Measurements from ENCODE around the gene SLC17A4. TPM values are rescaled to one million over a fixed set of nuclear protein-coding genes. Genes with fewer than 3 reads are reported as not detected.

The SLC17A4 gene
- total and polyA plus RNA-seq, 3 donors from 2014 or later = 0.24 to 0.45 (median 0.37) TPM

DNA sequence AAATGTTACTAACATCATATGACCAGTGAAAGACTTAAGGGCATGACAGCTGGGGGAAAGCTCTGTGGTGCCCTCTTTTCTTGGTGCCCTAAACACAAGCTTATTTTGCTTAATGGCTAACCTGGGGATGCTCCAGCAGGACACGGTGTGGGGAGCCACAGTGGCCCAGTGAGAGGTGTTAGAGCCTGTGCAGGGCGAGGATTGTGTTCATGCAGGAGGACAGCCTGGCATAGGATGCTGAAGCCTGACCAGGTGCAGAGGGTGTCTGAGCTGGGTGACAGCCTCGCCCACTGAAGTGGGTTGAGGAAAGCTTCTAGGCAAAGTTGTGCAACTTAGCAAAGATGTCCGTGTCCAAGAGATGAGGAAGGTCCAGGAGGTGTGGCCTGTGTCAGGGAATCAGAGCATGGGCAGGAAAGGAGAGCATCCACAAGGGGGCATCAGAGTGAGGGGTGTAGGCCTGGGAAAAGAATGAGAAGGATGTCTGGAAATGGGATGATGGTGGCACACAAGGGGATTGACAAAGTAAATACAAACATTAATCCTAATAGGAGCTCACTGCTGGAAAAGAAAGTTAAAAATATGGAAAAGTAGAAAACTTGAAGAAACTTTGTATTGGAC lies 33.9 kb downstream of the SLC17A4 start:
- no peaks in the 10 kb centered on the region for H3K36me3 ChIP-seq (ENCODE audit: low read depth, missing control alignments)
- H3K4me1 ChIP-seq = no peaks in the 10 kb centered on the region
- H3K4me3 ChIP-seq = no peak overlapping the region
- H3K9me3 ChIP-seq = no peaks in the 10 kb centered on the region
- DNase-seq = peak; percentile 45
- H3K27ac ChIP-seq = no peak overlapping the region
- no peaks in the 10 kb centered on the region for H3K27me3 ChIP-seq
- TF ChIP-seq, protein P1, sequence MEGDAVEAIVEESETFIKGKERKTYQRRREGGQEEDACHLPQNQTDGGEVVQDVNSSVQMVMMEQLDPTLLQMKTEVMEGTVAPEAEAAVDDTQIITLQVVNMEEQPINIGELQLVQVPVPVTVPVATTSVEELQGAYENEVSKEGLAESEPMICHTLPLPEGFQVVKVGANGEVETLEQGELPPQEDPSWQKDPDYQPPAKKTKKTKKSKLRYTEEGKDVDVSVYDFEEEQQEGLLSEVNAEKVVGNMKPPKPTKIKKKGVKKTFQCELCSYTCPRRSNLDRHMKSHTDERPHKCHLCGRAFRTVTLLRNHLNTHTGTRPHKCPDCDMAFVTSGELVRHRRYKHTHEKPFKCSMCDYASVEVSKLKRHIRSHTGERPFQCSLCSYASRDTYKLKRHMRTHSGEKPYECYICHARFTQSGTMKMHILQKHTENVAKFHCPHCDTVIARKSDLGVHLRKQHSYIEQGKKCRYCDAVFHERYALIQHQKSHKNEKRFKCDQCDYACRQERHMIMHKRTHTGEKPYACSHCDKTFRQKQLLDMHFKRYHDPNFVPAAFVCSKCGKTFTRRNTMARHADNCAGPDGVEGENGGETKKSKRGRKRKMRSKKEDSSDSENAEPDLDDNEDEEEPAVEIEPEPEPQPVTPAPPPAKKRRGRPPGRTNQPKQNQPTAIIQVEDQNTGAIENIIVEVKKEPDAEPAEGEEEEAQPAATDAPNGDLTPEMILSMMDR (IDR thresholded peaks at IDR 0.05) = peak in 2 of 3 experiments; percentile 13 to 23
- TF ChIP-seq POLR2A (IDR thresholded peaks at IDR 0.05) = no peak
- 64 to 82% methylated on average over 4 of the region's 4 CpGs for WGBS, 2 donors
- intact Hi-C loops (cut with DNase I; ENCODE audit: low total_unique reads) = no loop called here

DNA sequence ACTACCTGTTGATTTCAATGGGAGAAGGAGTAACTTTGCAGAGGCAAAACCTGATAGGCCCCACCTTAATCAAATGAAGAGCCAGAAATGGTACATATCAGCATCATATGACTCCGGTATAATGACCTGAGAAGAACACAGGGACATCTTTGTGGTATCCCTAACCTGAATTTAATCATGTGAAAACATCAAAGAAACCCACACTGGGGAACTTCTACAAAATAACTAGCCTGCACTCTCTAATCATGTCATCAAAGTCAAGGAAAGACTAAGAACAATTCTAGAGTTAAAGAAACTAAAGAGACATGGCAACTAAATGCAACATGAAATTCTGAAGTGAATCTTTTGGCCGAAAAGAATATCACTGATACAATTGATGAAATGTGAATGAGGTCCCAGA lies 34.9 kb downstream of the SLC17A4 start:
- Histone ChIP-seq H3K4me1 (no peaks in the 10 kb centered on the region), H3K36me3 (ENCODE audit: low read depth, missing control alignments) (no peaks in the 10 kb centered on the region), H3K4me3 (no peak overlapping the region), H3K27me3 (no peaks in the 10 kb centered on the region), H3K9me3 (no peaks in the 10 kb centered on the region), H3K27ac (no peak overlapping the region)
- WGBS, 2 donors = 76 to 95% methylated on average over 2 of the region's 2 CpGs
- TF ChIP-seq, protein P1 (IDR thresholded peaks at IDR 0.05) = no peak
- TF ChIP-seq POLR2A (IDR thresholded peaks at IDR 0.05) = no peak
- intact Hi-C loops (cut with DNase I; ENCODE audit: low total_unique reads) = no loop called here
- DNase-seq = no peak

DNA sequence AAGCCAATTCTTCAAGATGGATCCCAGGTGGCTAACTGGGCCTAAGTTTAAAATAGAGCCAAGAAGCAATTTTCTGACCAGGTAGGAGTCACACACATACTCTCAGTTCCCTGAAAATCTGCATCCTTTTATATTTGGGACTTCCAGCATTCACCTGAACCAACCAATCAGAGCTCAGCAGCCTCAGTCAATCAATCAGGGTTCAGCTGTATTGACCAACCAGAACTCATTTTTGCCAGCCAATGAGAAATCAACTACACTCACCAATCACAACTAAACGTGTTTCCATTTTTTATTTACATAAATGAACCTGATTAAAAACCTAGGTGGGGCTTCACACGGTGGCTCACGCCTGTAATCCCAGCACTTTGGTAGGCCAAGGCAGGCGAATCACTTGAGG lies 37.5 kb downstream of the SLC17A4 start:
- 59 to 66% methylated on average over 4 of the region's 4 CpGs for WGBS, 2 donors

DNA sequence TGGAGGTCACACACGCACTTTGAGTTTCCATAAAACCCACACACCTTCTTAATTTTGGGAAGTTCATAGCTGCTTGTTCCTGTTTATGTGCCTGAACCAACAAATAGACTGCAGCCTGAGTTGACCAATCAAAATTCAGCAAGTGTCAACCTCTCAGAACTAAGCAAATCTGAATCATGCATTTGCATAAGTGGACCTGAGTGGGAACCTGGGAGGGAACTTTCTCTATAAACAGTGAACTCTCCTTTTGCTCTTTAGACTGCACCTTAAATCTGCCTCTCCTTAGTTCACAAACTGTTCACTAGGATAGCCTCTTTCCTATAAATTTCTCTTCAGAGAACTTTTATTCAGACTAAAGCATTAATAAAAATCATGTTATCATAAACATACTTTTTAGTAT lies 39.4 kb downstream of the SLC17A4 start:
- Histone ChIP-seq H3K9me3 (no peaks in the 10 kb centered on the region), H3K27ac (no peak overlapping the region), H3K36me3 (ENCODE audit: low read depth, missing control alignments) (no peaks in the 10 kb centered on the region), H3K27me3 (no peaks in the 10 kb centered on the region), H3K4me1 (no peaks in the 10 kb centered on the region), H3K4me3 (no peak overlapping the region)
- DNase-seq = no peak
- TF ChIP-seq, protein P1 (IDR thresholded peaks at IDR 0.05) = no peak
- no peak for TF ChIP-seq POLR2A (IDR thresholded peaks at IDR 0.05)
- WGBS, 2 donors = 81 to 96% methylated on average over 1 of the region's 1 CpG
- intact Hi-C loops (cut with DNase I; ENCODE audit: low total_unique reads) = no loop called here

More for the DNA sequence above, 37.5 kb downstream of the SLC17A4 start:
- intact Hi-C loops (cut with DNase I; ENCODE audit: low total_unique reads) = no loop called here
- Histone ChIP-seq H3K36me3 (ENCODE audit: low read depth, missing control alignments) (no peaks in the 10 kb centered on the region), H3K4me3 (no peak overlapping the region), H3K27ac (no peak overlapping the region), H3K9me3 (no peaks in the 10 kb centered on the region), H3K4me1 (no peaks in the 10 kb centered on the region), H3K27me3 (no peaks in the 10 kb centered on the region)
- DNase-seq = peak; percentile 34
- TF ChIP-seq POLR2A (IDR thresholded peaks at IDR 0.05) = no peak
- TF ChIP-seq, protein P1 (IDR thresholded peaks at IDR 0.05) = no peak

DNA sequence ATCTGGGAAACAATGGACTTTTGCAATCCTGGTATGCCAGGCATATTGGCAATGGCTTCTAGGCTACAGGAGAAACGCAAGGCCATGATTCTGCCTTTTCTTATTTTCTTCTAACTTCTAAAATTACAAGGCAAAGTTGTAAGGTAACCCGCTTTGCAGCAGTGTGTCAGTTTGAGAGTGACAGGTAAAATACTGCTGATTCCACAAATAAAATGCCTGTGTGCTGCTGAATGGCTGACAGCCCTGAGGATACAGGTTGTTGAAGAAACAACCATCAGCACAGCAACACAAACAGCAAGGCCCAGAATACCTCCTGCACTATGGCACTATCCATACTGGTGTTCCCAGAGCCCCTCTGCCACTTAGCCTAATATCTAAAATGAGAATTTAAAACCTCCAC lies 40.2 kb downstream of the SLC17A4 start:
- Histone ChIP-seq H3K4me3 (no peak overlapping the region), H3K27ac (no peak overlapping the region), H3K36me3 (ENCODE audit: low read depth, missing control alignments) (no peaks in the 10 kb centered on the region), H3K27me3 (no peaks in the 10 kb centered on the region), H3K9me3 (no peaks in the 10 kb centered on the region), H3K4me1 (no peaks in the 10 kb centered on the region)
- no peak for DNase-seq
- WGBS, 2 donors = 82 to 97% methylated on average over 2 of the region's 2 CpGs
- intact Hi-C loops (cut with DNase I; ENCODE audit: low total_unique reads) = no loop called here
- TF ChIP-seq POLR2A (IDR thresholded peaks at IDR 0.05) = no peak
- TF ChIP-seq, protein P1 (IDR thresholded peaks at IDR 0.05) = no peak
